Activated CD4-positive, alpha-beta memory T cell treated with anti-CD3 and anti-CD28 coated beads, Interleukin-2, amount 10 ng/mL, durations not matched to agents 7 days and 5 days (primary cell): Measurements from ENCODE around the gene PDXK. TPM values are rescaled to one million over a fixed set of nuclear protein-coding genes. Genes with fewer than 3 reads are reported as not detected.
A peak's percentile ranks its signal among the peaks of the same experiment; 100 is the strongest.
"Not testable (repeated sequence)": the region's sequence is repeated elsewhere in the genome, so short reads cannot be mapped to it uniquely, and the experiment has no call there.

ENCODE experiments used
- CTCF ChIA-PET: fragments of 350-600 bp; sonication (Branson Sonifier 250); formaldehyde crosslinking; loops from one replicate; lab custom pipeline; 2021; ENCODE audit warnings: antibody characterized with exemption, inconsistent platforms; lab: Charles Lee
- POLR2A ChIA-PET: fragments of 350-600 bp; sonication (Branson Sonifier 250); formaldehyde crosslinking; loops from one replicate; lab custom pipeline; 2021; ENCODE audit warnings: antibody characterized with exemption; lab: Charles Lee
- DNase-seq: peaks from one replicate; pipeline ENCODE4 v3.0.0-alpha.2; 2020
- H3K27ac Mint-ChIP-seq: one replicate; pipeline ENCODE4 v1.8.0; 2021; ENCODE audit warnings: mild to moderate bottlenecking, mixed read lengths
- H3K27me3 Mint-ChIP-seq: one replicate; pipeline ENCODE4 v1.8.0; 2021; ENCODE audit warnings: mixed read lengths
- H3K36me3 Mint-ChIP-seq: one replicate; pipeline ENCODE4 v1.8.0; 2021; ENCODE audit warnings: low read depth, mixed read lengths
- H3K4me1 Mint-ChIP-seq: one replicate; pipeline ENCODE4 v1.8.0; 2021; ENCODE audit warnings: mixed read lengths
- H3K4me3 Mint-ChIP-seq: one replicate; pipeline ENCODE4 v1.8.0; 2021; ENCODE audit warnings: mild to moderate bottlenecking, mixed read lengths
- H3K9me3 Mint-ChIP-seq: one replicate; pipeline ENCODE4 v1.8.0; 2021; ENCODE audit warnings: mixed read lengths
- total RNA-seq, 2 experiments: library from RNA; stranded (reverse); gene quantifications; one replicate each; pipeline ENCODE4 v1.2.3, GENCODE V29; 2021

Gene PDXK
- total RNA-seq = 10 to 100 TPM; 94.1 to 95.0 TPM

GRCh38 chr21:43718872-43719747 is at the start of gene PDXK:
Gene PDXK (plus strand): TSS chr21:43719129. CDS start chr21:43719295, 166 bp downstream.
- Mint-ChIP-seq H3K4me3 (peak within 1 kb of the TSS; percentile 81), H3K9me3 (no peaks in the 10 kb centered on the region), H3K27me3 (peaks cover 18% of the 10 kb centered on the region), H3K27ac (peak within 1 kb of the TSS; percentile 67), H3K36me3 (peaks cover 9% of the 10 kb centered on the region), H3K4me1 (peaks cover 32% of the 10 kb centered on the region)
- CTCF ChIA-PET = interaction anchor here (0.9 to 1.5 kb wide), 4 partner anchors 9 to 70 kb away, joined by 3 to 5 read pairs (median 3); partner anchors contain the start of gene RRP1
- peak; percentile 85 for DNase-seq
- POLR2A ChIA-PET = interaction anchor here (0.7 to 2.3 kb wide), 7 partner anchors 8 to 70 kb away, joined by 3 to 27 read pairs (median 5); partner anchors contain the start of gene RRP1

- H3K36me3 Mint-ChIP-seq = peaks cover 63% of the 10 kb centered on the region
- H3K4me1 Mint-ChIP-seq = peaks cover 21% of the 10 kb centered on the region
- H3K4me3 Mint-ChIP-seq = no peak overlapping the region
- CTCF ChIA-PET = no interaction called here
- no peaks in the 10 kb centered on the region for H3K27me3 Mint-ChIP-seq
- no peak overlapping the region for H3K27ac Mint-ChIP-seq
- H3K9me3 Mint-ChIP-seq = peaks cover 7% of the 10 kb centered on the region
- POLR2A ChIA-PET = no interaction called here
- DNase-seq = no peak
Measured at GRCh38 chr21:43669828-43670605, 48.9 kb upstream of the PDXK start.

- POLR2A ChIA-PET = no interaction called here
- no peaks in the 10 kb centered on the region for H3K9me3 Mint-ChIP-seq
- CTCF ChIA-PET = no interaction called here
Measured at GRCh38 chr21:43675871-43676270, 43.1 kb upstream of the PDXK start.

DNA sequence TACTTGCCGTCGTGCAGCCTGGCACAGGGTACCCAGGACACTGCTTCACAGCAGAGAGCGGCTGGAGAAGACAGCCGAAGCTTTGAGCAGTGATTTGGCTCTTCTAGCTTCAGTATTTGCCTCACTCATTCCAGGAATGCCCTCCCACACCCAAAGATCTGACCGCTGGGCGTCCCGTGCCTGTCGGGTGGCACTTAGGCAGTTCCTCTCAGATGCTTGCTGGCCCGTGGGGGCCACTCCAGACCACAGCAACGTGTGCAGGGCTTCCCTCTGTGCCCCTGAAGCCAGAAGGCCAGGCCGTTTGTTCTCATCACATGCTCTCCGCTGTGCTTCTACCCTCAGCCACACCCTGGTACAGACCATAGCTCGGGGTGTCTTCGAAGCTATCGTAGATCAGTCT is 42.5 kb upstream of the PDXK start:
- H3K4me1 Mint-ChIP-seq = peaks cover 9% of the 10 kb centered on the region
- H3K9me3 Mint-ChIP-seq = no peaks in the 10 kb centered on the region
- no peak overlapping the region for H3K27ac Mint-ChIP-seq
- POLR2A ChIA-PET = no interaction called here
- no peaks in the 10 kb centered on the region for H3K27me3 Mint-ChIP-seq
- CTCF ChIA-PET = no interaction called here
- H3K4me3 Mint-ChIP-seq = no peak overlapping the region
- H3K36me3 Mint-ChIP-seq = peaks cover 78% of the 10 kb centered on the region
- DNase-seq = no peak

More at GRCh38 chr21:43675871-43676270, 43.1 kb upstream of the PDXK start:
- Mint-ChIP-seq H3K27me3 (no peaks in the 10 kb centered on the region), H3K4me3 (no peak overlapping the region), H3K36me3 (peaks cover 75% of the 10 kb centered on the region), H3K4me1 (peaks cover 9% of the 10 kb centered on the region), H3K27ac (no peak overlapping the region)
- no peak for DNase-seq

DNA sequence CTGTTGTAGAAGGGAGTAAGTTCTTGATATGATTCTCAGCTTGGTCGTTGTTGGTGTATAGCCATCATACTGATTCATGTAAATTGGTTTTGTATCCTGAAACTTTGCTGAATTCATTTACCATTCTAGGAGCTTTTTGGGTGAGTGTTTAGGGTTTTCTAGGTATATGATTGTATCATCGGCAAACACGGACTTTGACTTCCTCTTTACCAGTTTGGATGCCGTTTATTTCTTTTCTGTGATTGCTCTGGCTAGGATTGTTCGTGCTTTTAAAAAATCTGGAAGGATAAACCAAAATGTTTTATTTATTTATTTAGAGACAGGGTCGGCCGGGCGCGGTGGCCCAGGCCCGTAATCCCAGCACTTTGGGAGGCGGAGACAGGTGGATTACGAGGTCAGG is 39.0 kb upstream of the PDXK start:
- DNase-seq = no peak
- no peaks in the 10 kb centered on the region for H3K9me3 Mint-ChIP-seq
- peak overlapping the region; percentile 34 for H3K27ac Mint-ChIP-seq
- ChIA-PET CTCF (no interaction called here), POLR2A (no interaction called here)
- H3K27me3 Mint-ChIP-seq = no peaks in the 10 kb centered on the region
- H3K36me3 Mint-ChIP-seq = peaks cover 73% of the 10 kb centered on the region
- no peak overlapping the region for H3K4me3 Mint-ChIP-seq
- peaks cover 26% of the 10 kb centered on the region for H3K4me1 Mint-ChIP-seq

DNA sequence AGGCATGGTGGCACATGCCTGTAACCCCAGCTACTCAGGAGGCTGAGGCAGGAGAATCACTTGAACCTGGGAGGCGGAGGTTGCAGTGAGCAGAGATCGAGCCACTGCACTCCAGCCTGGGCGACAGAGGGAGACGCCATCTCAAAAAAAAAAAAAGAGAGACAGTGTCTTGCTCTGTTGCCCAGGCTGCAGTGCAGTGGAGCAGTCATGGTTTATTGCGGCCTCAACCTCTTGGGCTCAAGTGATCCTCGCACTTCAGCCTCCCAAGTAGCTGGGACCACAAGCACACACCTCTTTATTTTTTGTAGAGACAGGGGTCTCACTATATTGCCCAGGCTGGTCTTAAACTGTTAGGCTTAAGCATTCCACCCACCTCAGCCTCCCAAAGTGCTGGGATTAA is 38.5 kb upstream of the PDXK start:
- H3K9me3 Mint-ChIP-seq, POLR2A ChIA-PET, H3K4me3 Mint-ChIP-seq, CTCF ChIA-PET, H3K27ac Mint-ChIP-seq, H3K27me3 Mint-ChIP-seq, DNase-seq: not testable (repeated sequence)
- Mint-ChIP-seq H3K4me1 (peaks cover 31% of the 10 kb centered on the region), H3K36me3 (peaks cover 73% of the 10 kb centered on the region)

- CTCF ChIA-PET = no interaction called here
- no peak overlapping the region for H3K27ac Mint-ChIP-seq
- POLR2A ChIA-PET = interaction anchor here (1.8 kb wide), 1 partner anchor 21 kb away, joined by 5 read pairs; no protein-coding TSS in a partner anchor
Measured at GRCh38 chr21:43681650-43682049, 37.3 kb upstream of the PDXK start.

GRCh38 chr21:43684424-43684823 is 34.5 kb upstream of the PDXK start:
- H3K36me3 Mint-ChIP-seq = peaks cover 65% of the 10 kb centered on the region
- no peaks in the 10 kb centered on the region for H3K9me3 Mint-ChIP-seq
- no peaks in the 10 kb centered on the region for H3K27me3 Mint-ChIP-seq
- ChIA-PET POLR2A (interaction anchor here (1.0 to 1.9 kb wide), 2 partner anchors 10 to 35 kb away, joined by 3 to 11 read pairs; no protein-coding TSS in a partner anchor), CTCF (no interaction called here)
- H3K27ac Mint-ChIP-seq = peak overlapping the region; percentile 89
- H3K4me1 Mint-ChIP-seq = peaks cover 27% of the 10 kb centered on the region
- DNase-seq = peak; percentile 40
- H3K4me3 Mint-ChIP-seq = peak overlapping the region; percentile 6

More at GRCh38 chr21:43681650-43682049, 37.3 kb upstream of the PDXK start:
- H3K4me1 Mint-ChIP-seq = peaks cover 31% of the 10 kb centered on the region
- H3K9me3 Mint-ChIP-seq = no peaks in the 10 kb centered on the region
- H3K4me3 Mint-ChIP-seq = no peak overlapping the region
- H3K27me3 Mint-ChIP-seq = no peaks in the 10 kb centered on the region
- no peak for DNase-seq
- peaks cover 74% of the 10 kb centered on the region for H3K36me3 Mint-ChIP-seq

GRCh38 chr21:43686811-43687565 is 31.9 kb upstream of the PDXK start:
- Mint-ChIP-seq H3K4me3 (no peak overlapping the region), H3K27ac (no peak overlapping the region), H3K9me3 (no peaks in the 10 kb centered on the region), H3K4me1 (peaks cover 21% of the 10 kb centered on the region), H3K36me3 (peaks cover 67% of the 10 kb centered on the region), H3K27me3 (no peaks in the 10 kb centered on the region)
- ChIA-PET POLR2A (no interaction called here), CTCF (no interaction called here)
- no peak for DNase-seq

- POLR2A ChIA-PET = no interaction called here
- Mint-ChIP-seq H3K9me3 (no peaks in the 10 kb centered on the region), H3K4me1 (peaks cover 19% of the 10 kb centered on the region), H3K4me3 (no peak overlapping the region), H3K36me3 (peaks cover 61% of the 10 kb centered on the region), H3K27ac (no peak overlapping the region), H3K27me3 (no peaks in the 10 kb centered on the region)
- DNase-seq = no peak
- CTCF ChIA-PET = no interaction called here
Measured at GRCh38 chr21:43687566-43688399, 31.1 kb upstream of the PDXK start.

- H3K4me3 Mint-ChIP-seq = no peak overlapping the region
- H3K36me3 Mint-ChIP-seq = peaks cover 66% of the 10 kb centered on the region
- ChIA-PET POLR2A (no interaction called here), CTCF (no interaction called here)
- no peaks in the 10 kb centered on the region for H3K27me3 Mint-ChIP-seq
- peaks cover 14% of the 10 kb centered on the region for H3K4me1 Mint-ChIP-seq
- H3K27ac Mint-ChIP-seq = no peak overlapping the region
- no peaks in the 10 kb centered on the region for H3K9me3 Mint-ChIP-seq
- DNase-seq = no peak
Measured at GRCh38 chr21:43688906-43689305, 30.0 kb upstream of the PDXK start.
